Measurements from ENCODE around the gene ZBTB40. TPM values are rescaled to one million over a fixed set of nuclear protein-coding genes. Genes with fewer than 3 reads are reported as not detected.

Gene ZBTB40
- polyA plus RNA-seq, 3 donors: 1.1 to 17.8 (median 1.3) TPM

GRCh38 chr1:22567197-22567596 is 115.5 kb downstream of the ZBTB40 start:
- no peaks in the 10 kb centered on the region for H3K36me3 ChIP-seq (replicated peaks in 1 of 2; ENCODE audit: control insufficient read depth in 1 of 2, insufficient read depth in 2 of 2, low read length in 2 of 2)
- H3K27ac ChIP-seq (ENCODE audit: low read depth in 1 of 2, low read length in 2 of 2): no peak overlapping the region
- intact Hi-C loops (cut with micrococcal nuclease): no loop called here
- DNase-seq: no peak
- Mint-ChIP-seq H3K27ac (no peak overlapping the region), H3K36me3 (peaks cover 0 to 2% of the 10 kb centered on the region in 2 donors), H3K4me3 (no peak overlapping the region), H3K27me3 (ENCODE audit: low read depth in 3 of 3) (peaks cover 30 to 40% (median 39%) of the 10 kb centered on the region in 3 donors), H3K9me3 (peaks cover 0 to 13% (median 2%) of the 10 kb centered on the region in 7 donors), H3K4me1 (no peaks in the 10 kb centered on the region)
- H2AFZ ChIP-seq (ENCODE audit: insufficient read depth, low read depth, low read length, poor library complexity, severe bottlenecking): no peak overlapping the region
- 46% methylated on average over 6 of the region's 14 CpGs for WGBS (ENCODE audit: insufficient coverage)
- H3K27me3 ChIP-seq (ENCODE audit: control insufficient read depth in 2 of 2, insufficient read depth in 2 of 2, low read length in 2 of 2): peaks cover 8 to 27% of the 10 kb centered on the region in 2 donors
- no peak overlapping the region for H3K9ac ChIP-seq (ENCODE audit: insufficient read depth, low read length, poor library complexity, severe bottlenecking)
- H3K4me1 ChIP-seq (ENCODE audit: control insufficient read depth in 1 of 2, insufficient read depth in 2 of 2, low read length in 2 of 2): no peaks in the 10 kb centered on the region
- H3K9me3 ChIP-seq (replicated peaks in 1 of 2; ENCODE audit: control insufficient read depth in 1 of 2, insufficient read depth in 1 of 2, low read length in 2 of 2): no peaks in the 10 kb centered on the region
- no peaks in the 10 kb centered on the region for H3K79me2 ChIP-seq (ENCODE audit: insufficient read depth, low read length)
- H4K20me1 ChIP-seq (ENCODE audit: insufficient read depth, low read length): no peaks in the 10 kb centered on the region
- H3K4me3 ChIP-seq (replicated peaks in 1 of 3; ENCODE audit: low read depth in 2 of 3, low read length in 3 of 3): no peak overlapping the region
- no peak overlapping the region for H3K4me2 ChIP-seq (replicated peaks; ENCODE audit: extremely low read depth, low read length, poor library complexity, severe bottlenecking)
- no peak for TF ChIP-seq CTCF (IDR thresholded peaks at IDR 0.05)

DNA sequence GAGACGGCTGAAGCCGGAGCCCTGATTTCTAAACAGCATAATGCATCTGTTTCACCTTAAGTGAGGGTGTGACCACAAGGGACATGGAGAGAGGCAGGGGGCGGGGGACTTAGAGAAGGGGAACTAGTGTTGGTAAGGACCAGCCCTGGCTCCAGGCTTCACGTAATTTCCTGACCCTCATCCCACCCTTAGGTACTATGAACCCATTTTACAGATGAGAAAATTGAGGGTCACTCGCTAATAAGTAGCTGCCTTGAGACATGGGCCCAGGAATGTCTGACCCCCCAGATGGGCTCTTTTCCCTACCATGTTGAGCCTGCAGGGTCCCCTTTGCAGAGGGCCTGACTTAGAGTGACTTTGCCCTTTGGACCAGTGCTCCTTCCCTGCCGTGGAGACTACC is 116.3 kb downstream of the ZBTB40 start:
- Histone ChIP-seq H3K27me3 (ENCODE audit: control insufficient read depth in 2 of 2, insufficient read depth in 2 of 2, low read length in 2 of 2) (peaks cover 0 to 19% of the 10 kb centered on the region in 2 donors), H3K27ac (ENCODE audit: low read depth in 1 of 2, low read length in 2 of 2) (no peak overlapping the region), H3K4me2 (replicated peaks; ENCODE audit: extremely low read depth, low read length, poor library complexity, severe bottlenecking) (no peak overlapping the region), H3K9ac (ENCODE audit: insufficient read depth, low read length, poor library complexity, severe bottlenecking) (no peak overlapping the region), H3K4me1 (ENCODE audit: control insufficient read depth in 1 of 2, insufficient read depth in 2 of 2, low read length in 2 of 2) (no peaks in the 10 kb centered on the region), H3K4me3 (replicated peaks in 1 of 3; ENCODE audit: low read depth in 2 of 3, low read length in 3 of 3) (no peak overlapping the region), H3K9me3 (replicated peaks in 1 of 2; ENCODE audit: control insufficient read depth in 1 of 2, insufficient read depth in 1 of 2, low read length in 2 of 2) (no peaks in the 10 kb centered on the region), H2AFZ (ENCODE audit: insufficient read depth, low read depth, low read length, poor library complexity, severe bottlenecking) (no peak overlapping the region), H3K36me3 (replicated peaks in 1 of 2; ENCODE audit: control insufficient read depth in 1 of 2, insufficient read depth in 2 of 2, low read length in 2 of 2) (no peaks in the 10 kb centered on the region), H4K20me1 (ENCODE audit: insufficient read depth, low read length) (no peaks in the 10 kb centered on the region), H3K79me2 (ENCODE audit: insufficient read depth, low read length) (no peaks in the 10 kb centered on the region)
- WGBS (ENCODE audit: insufficient coverage): 89% methylated on average over 2 of the region's 6 CpGs
- intact Hi-C loops (cut with micrococcal nuclease): no loop called here
- Mint-ChIP-seq H3K4me3 (no peak overlapping the region), H3K9me3 (peaks cover 0 to 6% (median 2%) of the 10 kb centered on the region in 7 donors), H3K27me3 (ENCODE audit: low read depth in 3 of 3) (peaks cover 25 to 32% (median 31%) of the 10 kb centered on the region in 3 donors), H3K4me1 (no peaks in the 10 kb centered on the region), H3K36me3 (peaks cover 0 to 2% of the 10 kb centered on the region in 2 donors), H3K27ac (no peak overlapping the region)
- no peak for DNase-seq
- TF ChIP-seq CTCF (IDR thresholded peaks at IDR 0.05): no peak
